Kidney tubule cell (primary cell): ENCODE results near the gene SCAANT1.

Experiments used
- DNase-seq: peaks from one replicate; pipeline ENCODE4 v3.0.0-alpha.2; 2018; ENCODE audit warnings: low spot score

SCAANT1 gene

GRCh38 chr3:63934041-63934866 lies 22.1 kb upstream of the SCAANT1 start:
- no peak for DNase-seq

DNA sequence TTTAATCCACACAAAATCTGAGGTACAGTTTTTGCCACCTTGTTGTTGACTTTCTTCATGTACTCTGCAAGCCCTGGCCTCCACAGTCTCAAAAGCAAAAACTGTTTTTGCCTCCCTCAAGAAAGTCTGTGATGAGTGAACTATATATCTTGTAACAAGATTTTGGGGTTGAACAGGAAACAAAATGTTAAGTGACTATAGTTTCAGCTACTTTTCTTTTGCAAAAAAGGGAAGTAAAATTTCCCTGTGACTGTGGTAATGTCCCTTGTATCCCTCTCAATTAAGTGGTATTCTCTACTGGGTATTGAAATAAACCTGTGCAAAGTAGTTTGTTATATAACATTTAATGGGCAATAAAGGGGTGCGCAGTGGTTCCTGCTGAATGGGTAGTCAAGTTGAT lies 21.3 kb upstream of the SCAANT1 start:
- no peak for DNase-seq

DNA sequence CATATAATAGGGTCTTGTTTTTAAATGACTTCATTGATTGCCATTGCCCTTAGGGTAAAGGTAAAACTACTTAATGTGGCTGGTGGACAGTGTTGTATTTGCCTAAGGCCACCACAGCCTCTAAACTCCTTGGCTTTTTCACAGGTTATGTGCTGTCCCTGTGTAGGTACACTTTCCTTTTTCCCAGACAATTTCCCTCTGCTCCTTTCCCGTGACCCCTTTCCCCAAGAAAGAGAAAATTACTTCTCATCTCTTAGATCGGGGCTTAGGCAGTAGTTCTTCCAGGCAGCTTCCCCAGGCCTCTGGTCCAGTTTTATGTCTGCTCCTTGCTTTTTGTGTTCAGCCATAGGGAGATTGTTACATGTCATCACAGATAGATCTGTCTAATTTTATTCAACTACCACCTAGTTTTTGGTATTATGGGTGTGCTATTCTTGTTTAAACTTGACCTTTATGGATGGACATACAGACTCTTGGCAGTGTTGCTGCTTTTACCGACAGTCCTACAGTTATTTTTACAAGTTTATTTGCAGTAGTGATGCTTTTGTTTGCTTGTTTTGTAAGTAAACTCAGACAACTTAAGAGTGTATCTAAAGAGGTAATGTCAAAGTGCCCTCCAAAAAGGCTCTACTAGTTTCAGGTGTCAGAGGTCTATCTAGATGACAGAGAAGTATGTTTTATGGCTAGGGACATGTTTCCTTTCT lies 20.5 kb upstream of the SCAANT1 start:
- no peak for DNase-seq

GRCh38 chr3:63931290-63931689 lies 19.1 kb upstream of the SCAANT1 start:
- DNase-seq, result no peak

- no peak for DNase-seq
Observed at GRCh38 chr3:63927422-63928280, 15.5 kb upstream of the SCAANT1 start.

DNA sequence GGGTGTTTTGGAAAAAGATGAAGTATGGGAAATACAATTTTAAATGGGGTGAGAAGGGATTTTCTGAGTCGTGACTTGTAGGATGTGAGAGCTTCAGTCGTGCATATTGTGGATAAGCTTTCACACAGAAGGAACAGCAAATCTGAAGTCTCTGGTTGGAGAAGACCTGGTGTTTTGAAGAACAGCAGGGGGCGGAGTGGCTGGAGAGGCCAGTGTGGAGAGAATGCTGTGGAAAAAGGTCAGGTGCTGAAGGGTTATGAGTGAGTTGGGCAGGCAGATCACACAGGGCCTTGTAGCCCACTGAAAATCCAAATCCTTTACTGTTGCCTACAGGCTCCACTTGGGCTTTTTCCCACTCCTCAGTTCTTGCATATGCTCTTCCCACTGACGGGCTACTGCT lies 14.1 kb upstream of the SCAANT1 start:
- no peak for DNase-seq

- no peak for DNase-seq
Observed at GRCh38 chr3:63922491-63923199, 10.5 kb upstream of the SCAANT1 start.

GRCh38 chr3:63921741-63922482 lies 9.7 kb upstream of the SCAANT1 start:
- peak; percentile 60 for DNase-seq

DNA sequence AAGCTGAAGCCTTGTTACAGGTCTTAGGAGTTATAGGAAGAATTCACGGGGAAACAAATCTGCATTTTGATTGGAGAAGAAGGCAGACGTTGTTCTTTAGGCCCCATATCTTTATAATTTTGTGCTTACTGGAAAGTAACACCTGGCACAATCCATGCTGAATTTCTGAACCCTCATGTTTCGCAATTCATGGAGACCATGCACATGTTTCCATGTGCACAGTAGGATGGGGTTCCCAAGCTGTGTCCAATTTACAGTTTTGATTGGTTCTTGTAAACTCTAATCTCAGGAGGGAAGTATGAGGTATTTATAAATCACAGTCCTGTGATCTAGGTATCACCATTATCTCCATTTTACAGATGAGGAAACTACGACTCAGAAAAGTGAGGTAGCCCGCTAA lies 7.8 kb upstream of the SCAANT1 start:
- peak; percentile 42 for DNase-seq

DNA sequence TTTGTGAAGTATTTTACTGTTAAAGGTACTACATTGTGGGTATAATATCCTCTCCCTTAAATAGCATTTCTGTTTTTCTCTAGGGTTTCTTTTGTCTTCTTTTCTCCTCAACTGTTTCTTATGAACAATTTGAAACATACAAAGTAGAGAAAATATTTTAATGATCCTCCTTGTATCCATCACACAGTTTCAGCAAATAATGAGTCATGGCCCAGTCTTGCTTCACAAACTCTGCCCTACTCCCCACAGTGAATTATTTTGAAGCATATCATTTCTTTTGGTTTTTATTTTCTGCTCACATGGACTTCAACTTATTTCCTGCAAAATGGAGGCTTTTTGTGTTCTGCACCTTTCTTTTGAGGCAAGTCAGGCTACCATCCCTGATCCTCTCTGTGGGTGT lies 6.1 kb upstream of the SCAANT1 start:
- peak; percentile 58 for DNase-seq

- DNase-seq, result no peak
Observed at GRCh38 chr3:63914312-63914711, 2.1 kb upstream of the SCAANT1 start.

DNA sequence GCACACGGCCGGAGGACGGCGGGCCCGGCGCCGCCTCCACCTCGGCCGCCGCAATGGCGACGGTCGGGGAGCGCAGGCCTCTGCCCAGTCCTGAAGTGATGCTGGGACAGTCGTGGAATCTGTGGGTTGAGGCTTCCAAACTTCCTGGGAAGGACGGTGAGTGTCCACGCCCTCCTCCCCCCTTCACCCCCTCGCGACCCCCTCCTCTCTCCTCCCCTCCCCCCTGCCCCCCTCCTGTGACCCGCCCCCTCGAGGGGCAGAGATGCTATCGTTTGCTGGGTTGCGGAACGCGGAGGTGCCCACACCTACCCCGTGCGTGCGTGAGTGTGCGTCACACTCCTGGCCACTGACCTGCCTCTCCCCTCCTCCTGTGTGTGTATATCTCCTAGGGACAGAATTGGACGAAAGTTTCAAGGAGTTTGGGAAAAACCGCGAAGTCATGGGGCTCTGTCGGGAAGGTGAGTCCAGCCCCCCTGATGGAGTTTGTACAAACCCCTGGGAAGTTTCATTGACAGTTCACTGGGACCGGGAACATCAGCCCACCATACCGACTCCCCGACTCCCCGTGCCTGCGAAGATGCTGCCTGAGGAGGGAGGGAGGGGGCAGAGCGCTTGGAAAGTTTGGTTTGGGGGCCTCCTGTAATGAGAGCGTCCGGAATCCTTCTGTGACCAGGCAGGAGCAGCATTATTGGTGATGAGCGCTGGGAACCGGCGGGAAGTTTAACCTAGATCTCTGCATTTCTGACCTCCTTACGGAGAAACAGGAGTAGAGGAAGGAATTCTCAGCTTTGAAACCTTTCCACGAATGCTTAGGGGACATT lies 795 bp upstream of the SCAANT1 start:
- DNase-seq, result peak; percentile 71

GRCh38 chr3:63911509-63911872 lies 692 bp downstream of the SCAANT1 start:
- DNase-seq, result no peak

DNA sequence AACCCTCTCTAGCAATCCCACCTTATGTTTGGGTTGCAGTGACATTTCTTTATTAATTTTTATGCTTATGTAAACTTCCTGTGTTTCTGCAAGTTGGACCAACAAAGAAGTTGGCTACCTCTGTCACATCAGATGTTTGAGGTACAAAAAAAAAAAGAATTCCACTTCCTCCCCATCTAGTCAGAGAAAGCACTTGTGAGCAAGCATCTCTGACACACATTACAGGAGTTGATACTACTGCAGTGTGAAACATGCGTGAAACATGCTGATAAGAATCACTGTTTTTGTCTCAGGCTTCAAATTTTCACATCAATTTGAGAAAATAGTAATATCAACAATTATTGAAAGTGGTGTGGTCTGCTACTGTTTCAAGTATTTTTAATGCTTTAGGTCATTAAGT lies 1.3 kb downstream of the SCAANT1 start:
- DNase-seq, result peak; percentile 47

- DNase-seq, result no peak
Observed at GRCh38 chr3:63910001-63910400, 2.2 kb downstream of the SCAANT1 start.

DNA sequence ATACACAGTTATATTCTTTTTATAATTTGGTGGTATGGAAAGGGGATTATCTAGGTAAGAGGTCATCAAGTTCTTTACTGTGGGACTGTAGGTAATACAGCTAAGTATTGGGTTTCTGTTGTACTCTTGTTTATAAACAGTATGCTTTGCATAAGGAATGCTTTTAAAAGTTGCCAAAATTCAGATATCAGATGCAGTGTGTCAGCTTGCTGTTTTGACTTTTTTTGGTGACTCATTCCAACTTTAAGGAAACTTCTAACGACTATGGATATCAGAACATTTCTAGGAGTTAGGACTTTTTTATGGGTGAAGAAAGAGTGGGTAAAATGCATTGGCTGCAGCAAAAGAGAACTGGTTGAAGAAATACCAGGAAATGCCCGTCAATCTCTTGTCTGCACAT lies 2.8 kb downstream of the SCAANT1 start:
- DNase-seq, result no peak

DNA sequence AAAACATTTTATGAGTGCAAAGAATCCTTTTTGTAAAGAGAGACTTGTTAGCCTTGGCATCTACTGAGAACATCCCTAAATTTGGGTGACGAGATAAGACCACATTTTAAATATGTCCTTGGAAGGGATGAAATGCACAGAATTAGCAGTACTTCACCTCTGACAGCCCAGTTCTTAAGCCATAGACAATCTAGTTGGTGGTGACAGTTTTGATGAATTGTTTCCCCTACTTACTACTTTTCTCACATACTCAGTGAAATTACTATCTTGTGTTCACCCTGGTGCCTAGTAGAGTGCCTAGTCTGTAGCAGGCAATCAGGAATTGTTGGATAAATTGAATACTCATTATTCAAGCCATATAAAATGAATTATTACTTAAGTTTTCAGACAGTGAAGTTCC lies 3.4 kb downstream of the SCAANT1 start:
- DNase-seq, result no peak

- DNase-seq, result no peak
Observed at GRCh38 chr3:63908081-63908736, 4.0 kb downstream of the SCAANT1 start.

GRCh38 chr3:63905731-63906620 lies 6.2 kb downstream of the SCAANT1 start:
- no peak for DNase-seq
